Liver (tissue), 9 donors: ENCODE measurements around the gene PARD3B. TPM values are rescaled to one million over a fixed set of nuclear protein-coding genes. Genes with fewer than 3 reads are reported as not detected.

Source experiments
- DNase-seq: peaks from one replicate; pipeline ENCODE4 v3.0.0-alpha.2; 2017; ENCODE audit warnings: low spot score
- H3K27ac ChIP-seq, 2 donors: one replicate each; pipeline ENCODE4 v1.7.0; 2013; ENCODE audit warnings: inconsistent platforms in 2 of 2, low read length in 2 of 2, control low read depth in 1 of 2, low read depth in 1 of 2, mild to moderate bottlenecking in 1 of 2
- H3K27me3 ChIP-seq, 4 donors: one replicate each; pipeline versions ENCODE4 v1.6.1 to v1.7.0; 2013; ENCODE audit warnings: low read length in 3 of 4, inconsistent platforms in 1 of 4, mild to moderate bottlenecking in 1 of 4, moderate library complexity in 1 of 4; ENCODE audit not compliant: control insufficient read depth in 4 of 4, insufficient read depth in 4 of 4
- H3K36me3 ChIP-seq, 4 donors: one replicate each; pipeline versions ENCODE4 v1.6.1 to v1.7.0; 2013; ENCODE audit warnings: low read length in 3 of 4, mild to moderate bottlenecking in 3 of 4, low read depth in 1 of 4, moderate library complexity in 1 of 4; ENCODE audit not compliant: control insufficient read depth in 4 of 4, insufficient read depth in 3 of 4
- H3K4me1 ChIP-seq, 4 donors: one replicate each; pipeline versions ENCODE4 v1.6.1 to v1.7.0; 2013; ENCODE audit warnings: low read length in 3 of 4, mild to moderate bottlenecking in 3 of 4, moderate library complexity in 1 of 4; ENCODE audit not compliant: control insufficient read depth in 4 of 4, insufficient read depth in 4 of 4
- H3K4me3 ChIP-seq, 3 donors: one replicate each; pipeline versions ENCODE4 v1.6.1 to v1.7.0; 2013; ENCODE audit warnings: low read length in 3 of 3, control low read depth in 1 of 3, low read depth in 1 of 3, mild to moderate bottlenecking in 1 of 3
- H3K9ac ChIP-seq, 2 donors: one replicate each; pipeline ENCODE4 v1.7.0; 2013; ENCODE audit warnings: low read length in 2 of 2, mild to moderate bottlenecking in 2 of 2, moderate library complexity in 2 of 2, control low read depth in 1 of 2, low read depth in 1 of 2
- H3K9me3 ChIP-seq, 4 donors: one replicate each; pipeline versions ENCODE4 v1.6.1 to v1.7.0; 2013; ENCODE audit warnings: low read length in 3 of 4; ENCODE audit not compliant: control insufficient read depth in 4 of 4
- CTCF ChIP-seq: fragments of 150-350 bp; IDR thresholded peaks from 2 replicates; pipeline ENCODE4 v1.5.1; 2017; ENCODE audit warnings: improper control_type of control experiment, low read depth, low read length; ENCODE audit not compliant: missing input control
- EGR1 ChIP-seq, 2 donors: IDR thresholded peaks; 2 replicates each; pipeline ENCODE4 v1.6.1; 2016 to 2018; ENCODE audit warnings: antibody characterized with exemption in 2 of 2, low read depth in 2 of 2
- FOXA1 ChIP-seq: IDR thresholded peaks from 2 replicates; pipeline ENCODE4 v1.6.1; 2016; ENCODE audit warnings: antibody characterized with exemption
- FOXA2 ChIP-seq: IDR thresholded peaks from 2 replicates; pipeline ENCODE4 v1.6.1; 2016; ENCODE audit warnings: antibody characterized with exemption
- GABPA ChIP-seq, 2 donors: IDR thresholded peaks in 1 of 2; conservative IDR thresholded peaks in 1 of 2; 2 replicates each; pipeline ENCODE4 v1.6.1; 2016; ENCODE audit warnings: antibody characterized with exemption in 2 of 2, mild to moderate bottlenecking in 1 of 2, moderate library complexity in 1 of 2
- HNF4A ChIP-seq, 2 donors: conservative IDR thresholded peaks; 2 replicates each; pipeline ENCODE4 v1.6.1; 2016; ENCODE audit warnings: antibody characterized with exemption in 2 of 2, mild to moderate bottlenecking in 2 of 2
- HNF4G ChIP-seq: IDR thresholded peaks from 2 replicates; pipeline ENCODE4 v1.6.1; 2016; ENCODE audit warnings: antibody characterized with exemption
- JUND ChIP-seq, 2 donors: IDR thresholded peaks; 2 replicates each; pipeline ENCODE4 v1.6.1; 2016; ENCODE audit warnings: antibody characterized with exemption in 2 of 2
- MAX ChIP-seq: IDR thresholded peaks from 2 replicates; pipeline ENCODE4 v1.6.1; 2016; ENCODE audit warnings: antibody characterized with exemption
- NR2F2 ChIP-seq: IDR thresholded peaks from 2 replicates; pipeline ENCODE4 v1.6.1; 2016; ENCODE audit warnings: antibody characterized with exemption
- RAD21 ChIP-seq, 2 donors: IDR thresholded peaks; 2 replicates each; pipeline ENCODE4 v1.6.1; 2016; ENCODE audit warnings: antibody characterized with exemption in 2 of 2, mild to moderate bottlenecking in 2 of 2
- RXRA ChIP-seq, 2 donors: IDR thresholded peaks; 2 replicates each; pipeline ENCODE4 v1.6.1; 2017 to 2018; ENCODE audit warnings: antibody characterized with exemption in 2 of 2, mild to moderate bottlenecking in 1 of 2
- SP1 ChIP-seq: IDR thresholded peaks from 2 replicates; pipeline ENCODE4 v1.6.1; 2018; ENCODE audit warnings: antibody characterized with exemption, mild to moderate bottlenecking
- TAF1 ChIP-seq: conservative IDR thresholded peaks from 2 replicates; pipeline ENCODE4 v1.6.1; 2016; ENCODE audit warnings: antibody characterized with exemption, mild to moderate bottlenecking
- YY1 ChIP-seq: IDR thresholded peaks from 2 replicates; pipeline ENCODE4 v1.6.1; 2016; ENCODE audit warnings: antibody characterized with exemption, mild to moderate bottlenecking
- WGBS: extraction: QIAGEN DNeasy Blood & Tissue Kit; methylation state at CpG from one replicate; pipeline ENCODE4 v1.1.7; 2013; 5-methylcytosine and 5-hydroxymethylcytosine counted together
- polyA plus RNA-seq, 2 donors: library from polyadenylated mRNA; stranded (reverse) in 1 of 2; unstranded in 1 of 2; fragments of 200-250 nt in 1 of 2; fragments of >200 nt in 1 of 2; fragmentation: Nextera tagmentation in 1 of 2; extraction: Ambion mirVana in 1 of 2; gene quantifications; one replicate each; pipeline versions ENCODE4 v1.2.1 to v1.2.3, GENCODE V29; 2013 to 2015
- total RNA-seq, 2 donors: library from RNA; depleted of rRNA; stranded (reverse); fragments of >200 nt; gene quantifications; one replicate each; pipeline ENCODE4 v1.2.3, GENCODE V29; 2014
- TF ChIP-seq, protein P1 (sequence below): IDR thresholded peaks from 2 replicates; pipeline ENCODE4 v1.6.1; 2016; ENCODE audit warnings: antibody characterized with exemption
- TF ChIP-seq, protein P2 (sequence below): IDR thresholded peaks from 2 replicates; pipeline ENCODE4 v1.6.1; 2016; ENCODE audit warnings: antibody characterized with exemption
- TF ChIP-seq, protein P3 (sequence below): IDR thresholded peaks from 2 replicates; pipeline ENCODE4 v1.6.1; 2016; ENCODE audit warnings: antibody characterized with exemption, mild to moderate bottlenecking
- donor health status: healthy.
- donor health status: healthy.
- donor health status: healthy.
- donor health status: healthy.
- donor health status: healthy.

Gene PARD3B
- total and polyA plus RNA-seq, 4 donors, result 1.1 to 10.3 (median 3.7) TPM

- Histone ChIP-seq H3K36me3 (no peaks in the 10 kb centered on the region), H3K4me3 (no peak overlapping the region), H3K9me3 (no peaks in the 10 kb centered on the region), H3K27ac (no peak overlapping the region), H3K9ac (no peak overlapping the region), H3K27me3 (no peaks in the 10 kb centered on the region), H3K4me1 (peaks cover 0 to 6% (median 0%) of the 10 kb centered on the region in 4 donors)
- no peak for TF ChIP-seq MAX
- no peak for TF ChIP-seq HNF4A (conservative IDR thresholded peaks at IDR 0.05)
- TF ChIP-seq RXRA (IDR thresholded peaks at IDR 0.05), result no peak
- TF ChIP-seq CTCF, result no peak
- TF ChIP-seq FOXA1, result no peak
- TF ChIP-seq SP1, result no peak
- TF ChIP-seq, protein P1, sequence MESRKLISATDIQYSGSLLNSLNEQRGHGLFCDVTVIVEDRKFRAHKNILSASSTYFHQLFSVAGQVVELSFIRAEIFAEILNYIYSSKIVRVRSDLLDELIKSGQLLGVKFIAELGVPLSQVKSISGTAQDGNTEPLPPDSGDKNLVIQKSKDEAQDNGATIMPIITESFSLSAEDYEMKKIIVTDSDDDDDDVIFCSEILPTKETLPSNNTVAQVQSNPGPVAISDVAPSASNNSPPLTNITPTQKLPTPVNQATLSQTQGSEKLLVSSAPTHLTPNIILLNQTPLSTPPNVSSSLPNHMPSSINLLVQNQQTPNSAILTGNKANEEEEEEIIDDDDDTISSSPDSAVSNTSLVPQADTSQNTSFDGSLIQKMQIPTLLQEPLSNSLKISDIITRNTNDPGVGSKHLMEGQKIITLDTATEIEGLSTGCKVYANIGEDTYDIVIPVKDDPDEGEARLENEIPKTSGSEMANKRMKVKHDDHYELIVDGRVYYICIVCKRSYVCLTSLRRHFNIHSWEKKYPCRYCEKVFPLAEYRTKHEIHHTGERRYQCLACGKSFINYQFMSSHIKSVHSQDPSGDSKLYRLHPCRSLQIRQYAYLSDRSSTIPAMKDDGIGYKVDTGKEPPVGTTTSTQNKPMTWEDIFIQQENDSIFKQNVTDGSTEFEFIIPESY, result no peak
- TF ChIP-seq, protein P2, sequence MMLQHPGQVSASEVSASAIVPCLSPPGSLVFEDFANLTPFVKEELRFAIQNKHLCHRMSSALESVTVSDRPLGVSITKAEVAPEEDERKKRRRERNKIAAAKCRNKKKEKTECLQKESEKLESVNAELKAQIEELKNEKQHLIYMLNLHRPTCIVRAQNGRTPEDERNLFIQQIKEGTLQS, result no peak
- TF ChIP-seq HNF4G, result no peak
- DNase-seq, result no peak
- 94% methylated on average over 2 of the region's 2 CpGs for WGBS
These were observed 428.3 kb downstream of the PARD3B start for GRCh38 chr2:204973616-204974015.

GRCh38 chr2:204974487-204974886 lies 429.2 kb downstream of the PARD3B start:
- peak; percentile 25 for TF ChIP-seq NR2F2
- TF ChIP-seq RAD21 (IDR thresholded peaks at IDR 0.05), result peak in 1 of 2 donors; percentile 36
- TF ChIP-seq GABPA (IDR thresholded peaks at IDR 0.05 in 1 of 2, conservative IDR thresholded peaks at IDR 0.05 in 1 of 2), result no peak
- TF ChIP-seq HNF4G, result peak; percentile 44
- TF ChIP-seq FOXA2, result no peak
- TF ChIP-seq, protein P1, result no peak
- peak; percentile 61 to 90 for TF ChIP-seq HNF4A (conservative IDR thresholded peaks at IDR 0.05)
- TF ChIP-seq EGR1 (IDR thresholded peaks at IDR 0.05; ENCODE audit: low read depth in 2 of 2), result no peak
- no peak for TF ChIP-seq CTCF
- TF ChIP-seq TAF1, result no peak
- TF ChIP-seq JUND (IDR thresholded peaks at IDR 0.05), result no peak
- no peak for TF ChIP-seq SP1
- TF ChIP-seq, protein P2, result no peak
- no peak for TF ChIP-seq FOXA1
- TF ChIP-seq YY1, result no peak
- TF ChIP-seq RXRA (IDR thresholded peaks at IDR 0.05), result peak; percentile 36 to 56
- TF ChIP-seq, protein P3, sequence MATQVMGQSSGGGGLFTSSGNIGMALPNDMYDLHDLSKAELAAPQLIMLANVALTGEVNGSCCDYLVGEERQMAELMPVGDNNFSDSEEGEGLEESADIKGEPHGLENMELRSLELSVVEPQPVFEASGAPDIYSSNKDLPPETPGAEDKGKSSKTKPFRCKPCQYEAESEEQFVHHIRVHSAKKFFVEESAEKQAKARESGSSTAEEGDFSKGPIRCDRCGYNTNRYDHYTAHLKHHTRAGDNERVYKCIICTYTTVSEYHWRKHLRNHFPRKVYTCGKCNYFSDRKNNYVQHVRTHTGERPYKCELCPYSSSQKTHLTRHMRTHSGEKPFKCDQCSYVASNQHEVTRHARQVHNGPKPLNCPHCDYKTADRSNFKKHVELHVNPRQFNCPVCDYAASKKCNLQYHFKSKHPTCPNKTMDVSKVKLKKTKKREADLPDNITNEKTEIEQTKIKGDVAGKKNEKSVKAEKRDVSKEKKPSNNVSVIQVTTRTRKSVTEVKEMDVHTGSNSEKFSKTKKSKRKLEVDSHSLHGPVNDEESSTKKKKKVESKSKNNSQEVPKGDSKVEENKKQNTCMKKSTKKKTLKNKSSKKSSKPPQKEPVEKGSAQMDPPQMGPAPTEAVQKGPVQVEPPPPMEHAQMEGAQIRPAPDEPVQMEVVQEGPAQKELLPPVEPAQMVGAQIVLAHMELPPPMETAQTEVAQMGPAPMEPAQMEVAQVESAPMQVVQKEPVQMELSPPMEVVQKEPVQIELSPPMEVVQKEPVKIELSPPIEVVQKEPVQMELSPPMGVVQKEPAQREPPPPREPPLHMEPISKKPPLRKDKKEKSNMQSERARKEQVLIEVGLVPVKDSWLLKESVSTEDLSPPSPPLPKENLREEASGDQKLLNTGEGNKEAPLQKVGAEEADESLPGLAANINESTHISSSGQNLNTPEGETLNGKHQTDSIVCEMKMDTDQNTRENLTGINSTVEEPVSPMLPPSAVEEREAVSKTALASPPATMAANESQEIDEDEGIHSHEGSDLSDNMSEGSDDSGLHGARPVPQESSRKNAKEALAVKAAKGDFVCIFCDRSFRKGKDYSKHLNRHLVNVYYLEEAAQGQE, result no peak
- no peak for TF ChIP-seq MAX
- no peak overlapping the region for H3K9ac ChIP-seq
- 40% methylated on average over 2 of the region's 2 CpGs for WGBS
- H3K4me3 ChIP-seq, result no peak overlapping the region
- H3K27ac ChIP-seq, result no peak overlapping the region
- H3K36me3 ChIP-seq, result no peaks in the 10 kb centered on the region
- H3K27me3 ChIP-seq, result no peaks in the 10 kb centered on the region
- DNase-seq, result no peak
- H3K9me3 ChIP-seq, result no peaks in the 10 kb centered on the region
- H3K4me1 ChIP-seq, result peaks cover 0 to 6% (median 0%) of the 10 kb centered on the region in 4 donors
